ENCODE measurements around the gene BST2.

- TF ChIP-seq CTCF (IDR thresholded peaks at IDR 0.05; ENCODE audit: insufficient read depth, low read depth, low read length) (no peak), EZH2 (IDR thresholded peaks at IDR 0.05; ENCODE audit: insufficient read depth, low read length) (no peak)
Observed at GRCh38 chr19:17418710-17419109, 13.3 kb upstream of the BST2 start.
